GM12878 (cell line): ENCODE results near the gene TMEM82. TPM values are rescaled to one million over a fixed set of nuclear protein-coding genes. Genes with fewer than 3 reads are reported as not detected.

Experiments used
- ATAC-seq: fragments of 200-7000 bp; cut with Tn5 transposase; 3 replicates; pipeline ENCODE4 v1.9.1; 2020; ENCODE audit warnings: mild to moderate bottlenecking, moderate library complexity
- BruUV-seq: library from RNA; stranded (reverse); fragments of 400-500 nt; replicated peaks from 2 replicates; lab custom pipeline; 2021; lab: Mats Ljungman, UMichigan
- CTCF ChIA-PET: fragments of 300-600 bp; sonication (Branson Sonifier 250); formaldehyde crosslinking; extraction: SDS; loops from one replicate; lab custom pipeline; 2021; ENCODE audit warnings: inconsistent platforms; lab: Yijun Ruan, JAX
- POLR2A ChIA-PET: fragments of 350-600 bp; formaldehyde crosslinking; extraction: SDS; loops from one replicate; lab custom pipeline; 2021; ENCODE audit warnings: inconsistent platforms; lab: Charles Lee
- RAD21 ChIA-PET: fragments of 300-600 bp; sonication (Branson Sonifier 250); formaldehyde crosslinking; loops from one replicate; lab custom pipeline; 2023; ENCODE audit warnings: antibody characterized with exemption; ENCODE audit not compliant: unreplicated experiment; lab: Charles Lee
- SMC1A ChIA-PET: fragments of 300-600 bp; sonication (Branson Sonifier 250); formaldehyde crosslinking; loops from one replicate; lab custom pipeline; 2023; ENCODE audit not compliant: unreplicated experiment, uncharacterized antibody; lab: Charles Lee
- DNase-seq: peaks from one replicate; pipeline ENCODE4 v3.0.0-alpha.2; 2011; ENCODE audit warnings: low read depth, low spot score
- FAIRE-seq: peaks from 3 replicates; lab custom pipeline; 2011; peaks lifted over from hg19 to GRCh38; lab: Jason Lieb, UNC
- H2AFZ ChIP-seq: 2 replicates; pipeline ENCODE4 v1.6.0; 2011; ENCODE audit warnings: low read depth, low read length, control low read depth; ENCODE audit not compliant: control insufficient read depth
- H3K27ac ChIP-seq: 2 replicates; pipeline ENCODE4 v1.5.1; 2011; ENCODE audit warnings: control low read depth; ENCODE audit not compliant: control insufficient read depth, insufficient read depth
- H3K27me3 ChIP-seq, 2 experiments: replicated peaks in 1 of 2; 2 replicates each; pipeline versions ENCODE4 v1.6.0 to v1.6.1; 2011; ENCODE audit warnings: low read length in 1 of 2; ENCODE audit not compliant: control insufficient read depth in 2 of 2, insufficient read depth in 2 of 2
- H3K36me3 ChIP-seq, 2 experiments: 2 replicates each; pipeline ENCODE4 v1.5.1; 2011; ENCODE audit warnings: low read length in 1 of 2; ENCODE audit not compliant: control insufficient read depth in 2 of 2, insufficient read depth in 2 of 2
- H3K4me1 ChIP-seq: 2 replicates; pipeline ENCODE4 v1.6.1; 2011; ENCODE audit warnings: mild to moderate bottlenecking, low read length, moderate library complexity, mixed read lengths; ENCODE audit not compliant: control insufficient read depth, insufficient read depth
- H3K4me2 ChIP-seq: 2 replicates; pipeline ENCODE4 v1.6.0; 2011; ENCODE audit warnings: control low read depth; ENCODE audit not compliant: control insufficient read depth, insufficient read depth
- H3K4me3 ChIP-seq: fragments of 200-600 bp; sonication (generic); 2 replicates; pipeline ENCODE4 v1.5.1; 2016
- H3K79me2 ChIP-seq: 2 replicates; pipeline ENCODE4 v1.6.0; 2011; ENCODE audit warnings: low read length; ENCODE audit not compliant: control insufficient read depth, insufficient read depth
- H3K9ac ChIP-seq: 2 replicates; pipeline ENCODE4 v1.8.0; 2011; ENCODE audit warnings: low read length, control low read depth, mixed read lengths; ENCODE audit not compliant: control insufficient read depth, insufficient read depth
- H3K9me3 ChIP-seq: replicated peaks from 3 replicates; pipeline ENCODE4 v1.5.1; 2011; ENCODE audit warnings: mild to moderate bottlenecking, low read length; ENCODE audit not compliant: control insufficient read depth, insufficient read depth
- H4K20me1 ChIP-seq: 2 replicates; pipeline ENCODE4 v1.6.0; 2011; ENCODE audit not compliant: control insufficient read depth, insufficient read depth
- ATF3 ChIP-seq: IDR thresholded peaks from 2 replicates; pipeline ENCODE4 v1.6.1; 2011; ENCODE audit warnings: low read depth, mild to moderate bottlenecking, low read length, moderate library complexity, borderline replicate concordance; ENCODE audit errors: extremely low read depth
- BCL11A ChIP-seq: IDR thresholded peaks from 2 replicates; pipeline ENCODE4 v1.6.1; 2011; ENCODE audit warnings: low read depth, low read length
- BMI1 ChIP-seq: fragments of 450-650 bp; IDR thresholded peaks from 2 replicates; pipeline ENCODE4 v1.6.1; 2016; ENCODE audit warnings: mild to moderate bottlenecking, moderate library complexity, borderline replicate concordance
- BRCA1 ChIP-seq: IDR thresholded peaks from 2 replicates; pipeline ENCODE4 v1.6.1; 2011; ENCODE audit warnings: low read depth, low read length, improper control_type of control experiment
- DPF2 ChIP-seq: fragments of 450-650 bp; IDR thresholded peaks from 2 replicates; pipeline ENCODE4 v1.6.1; 2017; ENCODE audit warnings: mild to moderate bottlenecking
- E4F1 ChIP-seq: fragments of 450-650 bp; IDR thresholded peaks from 2 replicates; pipeline ENCODE4 v1.6.1; 2018; ENCODE audit warnings: borderline replicate concordance, mild to moderate bottlenecking; ENCODE audit not compliant: partially characterized antibody
- EED ChIP-seq: sonication (generic); IDR thresholded peaks from 2 replicates; pipeline ENCODE4 v1.6.1; 2016; ENCODE audit warnings: antibody characterized with exemption, low read depth
- FOXM1 ChIP-seq: IDR thresholded peaks from 2 replicates; pipeline ENCODE4 v1.6.1; 2012; ENCODE audit warnings: low read depth, mild to moderate bottlenecking, inconsistent platforms, low read length, moderate library complexity
- KLF5 ChIP-seq: fragments of 450-650 bp; IDR thresholded peaks from 2 replicates; pipeline ENCODE4 v1.6.1; 2014; ENCODE audit warnings: mild to moderate bottlenecking; ENCODE audit not compliant: partially characterized antibody
- NR2C1 ChIP-seq: fragments of 450-650 bp; IDR thresholded peaks from 2 replicates; pipeline ENCODE4 v1.6.1; 2017; ENCODE audit warnings: antibody characterized with exemption, mild to moderate bottlenecking, moderate library complexity
- NRF1 ChIP-seq: conservative IDR thresholded peaks from 2 replicates; pipeline ENCODE4 v1.6.1; 2011; ENCODE audit warnings: mild to moderate bottlenecking, low read depth, low read length, improper control_type of control experiment
- RAD21 ChIP-seq: IDR thresholded peaks from 2 replicates; pipeline ENCODE4 v1.6.1; 2011; ENCODE audit warnings: mild to moderate bottlenecking, low read depth, low read length, moderate library complexity; ENCODE audit not compliant: insufficient read depth
- RBBP5 ChIP-seq: fragments of 200-600 bp; sonication (generic); conservative IDR thresholded peaks from 2 replicates; pipeline ENCODE4 v1.6.1; 2016
- RELB ChIP-seq: fragments of 450-650 bp; IDR thresholded peaks from 2 replicates; pipeline ENCODE4 v1.6.1; 2017; ENCODE audit warnings: low read depth, mild to moderate bottlenecking, moderate library complexity
- SIX5 ChIP-seq: IDR thresholded peaks from 2 replicates; pipeline ENCODE4 v1.6.1; 2011; ENCODE audit warnings: mild to moderate bottlenecking, low read depth, low read length, moderate library complexity; ENCODE audit not compliant: severe bottlenecking
- TBL1XR1 ChIP-seq: IDR thresholded peaks from 2 replicates; pipeline ENCODE4 v1.6.1; 2012; ENCODE audit warnings: low read depth, low read length, improper control_type of control experiment
- ZNF217 ChIP-seq: fragments of 450-650 bp; IDR thresholded peaks from 2 replicates; pipeline ENCODE4 v1.6.1; 2017; ENCODE audit warnings: antibody characterized with exemption, mild to moderate bottlenecking
- ZNF274 ChIP-seq: IDR thresholded peaks from one replicate; pipeline ENCODE4 v1.8.0; 2011; ENCODE audit not compliant: insufficient read length, insufficient read depth
- whole genome bisulfite sequencing: methylation state at CpG from one replicate; pipeline ENCODE4 v1.1.6; 2016; ENCODE audit warnings: low lambda C conversion rate; ENCODE audit not compliant: insufficient replicate concordance, insufficient coverage; ENCODE audit errors: missing lambda C conversion rate; 5-methylcytosine and 5-hydroxymethylcytosine counted together
- in situ Hi-C: fragments of 300-500 bp; cut with MboI; formaldehyde crosslinking; loops from 9 replicates; pipeline ENCODE4 v1.14.3; 2018; ENCODE audit warnings: mixed read lengths
- intact Hi-C: fragments of 100-400 bp; cut with micrococcal nuclease; formaldehyde crosslinking; loops from one replicate; pipeline ENCODE4 v1.14.2; 2022; ENCODE audit not compliant: unreplicated experiment
- polyA plus RNA-seq, 11 experiments: library from polyadenylated mRNA; depleted of rRNA in 4 of 11; unstranded in 6 of 11; stranded (reverse) in 5 of 11; fragments of >200 nt; fragmentation: Nextera tagmentation in 4 of 11; fragmentation: Illumina TruSeq in 1 of 11; extraction: Ambion mirVana in 4 of 11; extraction: Trizol in 1 of 11; gene quantifications; 1 replicate in 1 of 11; 2 replicates in 10 of 11; pipeline versions ENCODE4 v1.2.1 to v1.2.3, GENCODE V29; 2011 to 2016; ENCODE audit warnings: inconsistent platforms in 2 of 11, missing spikeins in 2 of 11, low read depth in 1 of 11
- total RNA-seq, 4 experiments: library from RNA; depleted of rRNA in 3 of 4; stranded (reverse); fragments of >200 nt in 3 of 4; fragmentation: Illumina TruSeq in 1 of 4; extraction: Trizol in 1 of 4; gene quantifications; 2 replicates each; pipeline versions ENCODE4 v1.2.1 to v1.2.3, GENCODE V29; 2013 to 2021

The TMEM82 gene
- total and polyA plus RNA-seq, 10 of the 15 experiments (the other 5 are each of a cell fraction or from before 2014, with no cell fraction given): not detected

- TF ChIP-seq BCL11A: no peak
- TF ChIP-seq EED: no peak
- TF ChIP-seq RAD21: no peak
These were observed 19.2 kb downstream of the TMEM82 start (continued) for GRCh38 chr1:15761366-15762128.

GRCh38 chr1:15762546-15762945 is 20.2 kb downstream of the TMEM82 start:
- 23% methylated on average over 10 of the region's 10 CpGs for WGBS
- Histone ChIP-seq H3K27me3 (peaks cover 5 to 10% of the 10 kb centered on the region in 2 experiments; a peak in 3 of 4 replicates), H3K4me1 (no peaks in the 10 kb centered on the region), H3K9ac (no peak overlapping the region), H3K9me3 (no peaks in the 10 kb centered on the region), H3K27ac (no peak overlapping the region), H2AFZ (no peak overlapping the region), H3K4me2 (no peak overlapping the region), H3K36me3 (no peaks in the 10 kb centered on the region), H3K4me3 (no peak overlapping the region), H3K79me2 (no peaks in the 10 kb centered on the region), H4K20me1 (no peaks in the 10 kb centered on the region)
- FAIRE-seq (no peak), DNase-seq (no peak), ATAC-seq (no peak)
- ChIA-PET CTCF (interaction anchor here (0.8 kb wide), 1 partner anchor 245 kb away, joined by 3 read pairs; no protein-coding TSS in a partner anchor), RAD21 (no interaction called here), SMC1A (no interaction called here), POLR2A (no interaction called here)
- BruUV-seq: no TSS peak
- intact Hi-C loops: no loop called here
- in situ Hi-C loops: no loop called here
- TF ChIP-seq RELB: no peak
- TF ChIP-seq RBBP5: no peak
- TF ChIP-seq ZNF274: no peak
- no peak for TF ChIP-seq FOXM1
- TF ChIP-seq NRF1: no peak
- TF ChIP-seq E4F1: no peak
- no peak for TF ChIP-seq DPF2
- TF ChIP-seq ZNF217: no peak
- no peak for TF ChIP-seq SIX5
- no peak for TF ChIP-seq BRCA1
- TF ChIP-seq RAD21: no peak
- no peak for TF ChIP-seq NR2C1
- no peak for TF ChIP-seq TBL1XR1
- TF ChIP-seq BMI1: no peak
- TF ChIP-seq KLF5: no peak
- no peak for TF ChIP-seq ATF3
